ENCODE data around the gene ARHGEF28. TPM values are rescaled to one million over a fixed set of nuclear protein-coding genes. Genes with fewer than 3 reads are reported as not detected.

ARHGEF28 gene
- total RNA-seq (7.6 and 11.2 TPM in 2 replicates), polyA plus RNA-seq (3.1 and 3.5 TPM in 2 replicates)

DNA sequence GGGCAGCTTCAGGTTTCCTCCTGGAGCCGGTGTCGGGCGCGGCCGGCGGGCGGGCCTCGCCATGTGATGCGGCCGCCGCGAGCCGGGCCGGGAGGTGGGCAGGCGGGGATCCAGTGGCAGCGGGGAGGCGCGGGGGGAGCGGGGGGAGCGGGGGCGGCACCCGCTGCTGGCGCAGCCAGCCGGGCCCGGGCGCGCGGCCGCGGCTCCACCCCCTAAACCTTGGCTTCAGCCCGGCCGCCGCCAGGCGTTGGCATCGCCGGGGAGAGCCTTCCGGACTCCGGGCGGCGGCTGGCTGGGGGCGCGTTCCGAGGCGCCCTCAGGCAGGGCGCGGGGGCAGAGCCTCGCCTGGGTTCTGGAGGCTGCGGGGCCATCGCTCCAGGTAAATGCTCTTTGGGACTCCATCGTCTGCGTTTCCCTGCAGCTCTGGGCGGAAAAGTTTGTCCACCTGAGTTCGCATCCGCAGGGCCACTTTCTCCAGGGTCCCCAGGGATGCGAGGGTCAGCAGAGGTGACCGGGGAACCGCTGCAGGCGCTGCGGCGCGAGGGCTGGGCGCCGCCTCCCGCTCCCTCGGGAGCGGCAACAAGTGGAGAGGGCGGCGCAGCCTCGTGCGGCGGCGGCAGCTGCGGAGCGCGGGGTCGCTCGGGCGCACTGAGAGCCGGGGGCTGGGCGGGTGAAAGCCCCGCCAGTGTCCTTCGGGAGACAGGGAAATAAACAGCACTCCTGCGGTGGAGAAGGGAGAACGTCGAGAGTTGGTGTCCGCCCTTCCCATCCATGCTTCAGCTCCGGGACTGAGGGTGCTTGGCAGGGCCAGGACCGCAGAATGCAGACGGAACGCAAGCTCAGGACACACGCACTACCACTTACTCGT lies at the start of gene ARHGEF28:
Gene ARHGEF28 (plus strand): TSS at position 253 of the 868 bp plus-strand sequence. CDS start 58,656 bp downstream, outside the sequence.
- WGBS (ENCODE audit: low lambda C conversion rate, missing lambda C conversion rate): 3% methylated on average over 49 of the region's 92 CpGs
- no peak for TF ChIP-seq EZH2 (IDR thresholded peaks at IDR 0.05; ENCODE audit: borderline replicate concordance)
- no peak for TF ChIP-seq EZH2phosphoT487 (IDR thresholded peaks at IDR 0.05; ENCODE audit: low read depth, severe bottlenecking, unreplicated experiment)
- no peak for TF ChIP-seq CTCF (IDR thresholded peaks at IDR 0.05; ENCODE audit: poor library complexity)
- peaks cover 11% of the 10 kb centered on the region for H3K4me1 ChIP-seq (ENCODE audit: insufficient read depth)

DNA sequence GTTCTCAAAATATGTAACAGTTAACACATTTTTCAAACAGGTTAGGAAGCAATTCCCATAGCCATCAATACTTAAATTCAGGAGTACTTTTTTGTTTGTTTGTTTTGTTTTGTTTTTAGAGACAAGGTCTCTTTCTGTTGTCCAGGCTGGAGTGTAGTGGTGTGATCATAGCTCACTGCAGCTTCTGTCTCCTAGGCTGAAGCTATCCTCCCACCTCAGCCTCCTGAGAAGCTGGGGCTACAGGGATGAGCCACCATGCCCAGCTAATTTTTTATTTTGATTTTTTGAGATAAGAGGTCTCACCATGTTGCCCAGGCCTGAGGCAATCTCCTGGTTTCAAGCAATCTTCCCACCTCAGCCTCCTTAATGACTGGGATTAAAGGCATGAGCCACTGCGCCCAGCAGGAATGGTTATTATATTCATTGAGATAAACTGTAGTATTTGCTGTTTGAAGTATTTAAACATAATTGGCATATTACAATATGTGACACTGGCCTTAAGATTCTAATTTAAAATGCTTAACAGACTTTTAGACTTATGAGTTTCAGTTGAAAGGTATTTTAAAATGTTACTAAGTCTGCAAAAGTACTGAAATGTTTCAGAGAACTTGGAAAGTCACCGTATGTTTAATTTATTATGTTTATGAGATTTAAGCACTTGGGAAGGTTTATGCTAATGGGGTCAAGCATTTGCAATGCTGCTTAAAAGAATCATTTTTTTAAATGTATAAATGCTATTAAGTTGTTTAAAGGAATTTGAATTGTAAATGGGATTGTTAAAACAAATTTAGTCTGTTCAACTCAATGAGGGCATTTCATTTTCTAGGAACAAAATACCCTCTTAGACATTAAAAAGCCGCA lies 43.5 kb upstream of the ARHGEF28 start:
- TF ChIP-seq EZH2 (IDR thresholded peaks at IDR 0.05; ENCODE audit: borderline replicate concordance) (no peak), CTCF (IDR thresholded peaks at IDR 0.05; ENCODE audit: poor library complexity) (no peak), EZH2phosphoT487 (IDR thresholded peaks at IDR 0.05; ENCODE audit: low read depth, severe bottlenecking, unreplicated experiment) (no peak)
- no peak overlapping the region for H3K27ac ChIP-seq
- WGBS (ENCODE audit: low lambda C conversion rate, missing lambda C conversion rate): 75% methylated on average over 3 of the region's 3 CpGs
- H3K36me3 ChIP-seq (replicated peaks; ENCODE audit: insufficient read depth, low read depth): no peaks in the 10 kb centered on the region
- H3K4me1 ChIP-seq (ENCODE audit: insufficient read depth): no peaks in the 10 kb centered on the region
- no peak for DNase-seq (ENCODE audit: low spot score)
- no peak overlapping the region for H2AFZ ChIP-seq
- no peaks in the 10 kb centered on the region for H3K9me3 ChIP-seq (ENCODE audit: low read depth)
- no peaks in the 10 kb centered on the region for H4K20me1 ChIP-seq (ENCODE audit: insufficient read depth, poor library complexity, severe bottlenecking)
- H3K79me2 ChIP-seq: no peaks in the 10 kb centered on the region
- H3K4me2 ChIP-seq: no peak overlapping the region
- no peaks in the 10 kb centered on the region for H3K9me2 ChIP-seq (replicated peaks; ENCODE audit: insufficient read depth)
- H3K4me3 ChIP-seq: no peak overlapping the region
- H3K27me3 ChIP-seq: no peaks in the 10 kb centered on the region

More for the DNA sequence above, at the start of gene ARHGEF28:
- H4K20me1 ChIP-seq (ENCODE audit: insufficient read depth, poor library complexity, severe bottlenecking): no peaks in the 10 kb centered on the region
- H3K9me2 ChIP-seq (replicated peaks; ENCODE audit: insufficient read depth): no peaks in the 10 kb centered on the region
- DNase-seq (ENCODE audit: low spot score): peak; percentile 77
- no peaks in the 10 kb centered on the region for H3K9me3 ChIP-seq (ENCODE audit: low read depth)
- peak within 1 kb of the TSS; percentile 42 for H3K27ac ChIP-seq
- H3K4me2 ChIP-seq: peak within 1 kb of the TSS; percentile 99
- H3K27me3 ChIP-seq: peaks cover 35% of the 10 kb centered on the region
- peak within 1 kb of the TSS; percentile 69 for H3K4me3 ChIP-seq
- H2AFZ ChIP-seq: peak within 1 kb of the TSS; percentile 74
- no peaks in the 10 kb centered on the region for H3K36me3 ChIP-seq (replicated peaks; ENCODE audit: insufficient read depth, low read depth)
- no peaks in the 10 kb centered on the region for H3K79me2 ChIP-seq

- Histone ChIP-seq H3K79me2 (no peaks in the 10 kb centered on the region), H3K27me3 (no peaks in the 10 kb centered on the region), H3K9me3 (ENCODE audit: low read depth) (no peaks in the 10 kb centered on the region), H3K4me1 (ENCODE audit: insufficient read depth) (no peaks in the 10 kb centered on the region), H4K20me1 (ENCODE audit: insufficient read depth, poor library complexity, severe bottlenecking) (no peaks in the 10 kb centered on the region), H3K4me2 (no peak overlapping the region), H3K9me2 (replicated peaks; ENCODE audit: insufficient read depth) (no peaks in the 10 kb centered on the region), H3K4me3 (no peak overlapping the region), H3K27ac (no peak overlapping the region), H2AFZ (no peak overlapping the region), H3K36me3 (replicated peaks; ENCODE audit: insufficient read depth, low read depth) (no peaks in the 10 kb centered on the region)
- DNase-seq (ENCODE audit: low spot score): no peak
- no peak for TF ChIP-seq EZH2 (IDR thresholded peaks at IDR 0.05; ENCODE audit: borderline replicate concordance)
- TF ChIP-seq EZH2phosphoT487 (IDR thresholded peaks at IDR 0.05; ENCODE audit: low read depth, severe bottlenecking, unreplicated experiment): no peak
- TF ChIP-seq CTCF (IDR thresholded peaks at IDR 0.05; ENCODE audit: poor library complexity): no peak
- WGBS (ENCODE audit: low lambda C conversion rate, missing lambda C conversion rate): 72% methylated on average over 1 of the region's 1 CpG
Measured at GRCh38 chr5:73587923-73588322, 38.1 kb upstream of the ARHGEF28 start.
